PFSK-1 (cell line): Measurements from ENCODE around the gene MSX2.

Experiments
- FOXP2 ChIP-seq: optimal IDR thresholded peaks from 2 replicates; pipeline ENCODE3; 2011; ENCODE audit warnings: borderline replicate concordance, control low read depth, inconsistent platforms; ENCODE audit not compliant: insufficient read depth; ENCODE audit errors: extremely low read length, extremely low read depth
- POLR2AphosphoS5 ChIP-seq: IDR thresholded peaks from 2 replicates; pipeline ENCODE4 v1.6.1; 2012; ENCODE audit warnings: low read depth, mild to moderate bottlenecking, control low read depth, low read length, moderate library complexity
- REST ChIP-seq, 2 experiments: IDR thresholded peaks; 2 replicates each; pipeline versions ENCODE4 v1.6.1 to v1.8.0; 2011 to 2012; ENCODE audit warnings: low read depth in 2 of 2, low read length in 2 of 2, control low read depth in 1 of 2, inconsistent platforms in 1 of 2, mild to moderate bottlenecking in 1 of 2, moderate library complexity in 1 of 2; ENCODE audit not compliant: insufficient read depth in 1 of 2
- TAF1 ChIP-seq: IDR thresholded peaks from 2 replicates; pipeline ENCODE4 v1.6.1; 2012; ENCODE audit warnings: low read length, control low read depth, borderline replicate concordance; ENCODE audit not compliant: insufficient read depth

- TF ChIP-seq TAF1, result no peak
- TF ChIP-seq POLR2AphosphoS5, result no peak
- no peak for TF ChIP-seq FOXP2
- no peak for TF ChIP-seq REST (IDR thresholded peaks at IDR 0.05; ENCODE audit: insufficient read depth in 1 of 2, low read depth in 2 of 2, low read length in 2 of 2)
Measured at GRCh38 chr5:174744896-174745295, 20.5 kb downstream of the MSX2 start.
